GM21825 (cell line): Measurements from ENCODE around the gene TUBB4A.
"Not testable (repeated sequence)": the region's sequence is repeated elsewhere in the genome, so short reads cannot be mapped to it uniquely, and the experiment has no call there.

ENCODE experiments used
- ATAC-seq: cut with Tn5 transposase; IDR thresholded peaks from one replicate; pipeline ENCODE4 v1.9.1; 2021; ENCODE audit warnings: mild to moderate bottlenecking, moderate library complexity; ENCODE audit not compliant: unreplicated experiment

TUBB4A gene

GRCh38 chr19:6501740-6502648 is at the start of gene TUBB4A:
Gene TUBB4A, minus strand, starts transcription at chr19:6502309. Its CDS starts 97 bp downstream, at chr19:6502212.
- ATAC-seq = no peak

- ATAC-seq = no peak
These were observed 49.0 kb upstream of the TUBB4A start for GRCh38 chr19:6551091-6551490.

- not testable (repeated sequence) for ATAC-seq
These were observed 48.6 kb upstream of the TUBB4A start for GRCh38 chr19:6550679-6551078.

- no peak for ATAC-seq
These were observed 41.8 kb upstream of the TUBB4A start for GRCh38 chr19:6543866-6544347.

- ATAC-seq = no peak
These were observed 39.0 kb upstream of the TUBB4A start for GRCh38 chr19:6540918-6541689.

- no peak for ATAC-seq
These were observed 37.4 kb upstream of the TUBB4A start for GRCh38 chr19:6539514-6539913.

- ATAC-seq = no peak
These were observed 33.5 kb upstream of the TUBB4A start for GRCh38 chr19:6535558-6536137.

GRCh38 chr19:6534451-6535093 is 32.5 kb upstream of the TUBB4A start:
- no peak for ATAC-seq

GRCh38 chr19:6533746-6534418 is 31.8 kb upstream of the TUBB4A start:
- ATAC-seq = no peak

- ATAC-seq = no peak
These were observed 30.9 kb upstream of the TUBB4A start for GRCh38 chr19:6533000-6533328.

GRCh38 chr19:6532244-6532999 is 30.3 kb upstream of the TUBB4A start:
- no peak for ATAC-seq

- ATAC-seq = no peak
These were observed 29.8 kb upstream of the TUBB4A start for GRCh38 chr19:6531956-6532243.

- no peak for ATAC-seq
These were observed 29.2 kb upstream of the TUBB4A start for GRCh38 chr19:6531163-6531955.

GRCh38 chr19:6530386-6531162 is 28.5 kb upstream of the TUBB4A start, which contains the start of gene TNFSF9:
Gene TNFSF9, plus strand, starts transcription at chr19:6531026. Its CDS starts 11 bp downstream, at chr19:6531037.
- peak; percentile 27 for ATAC-seq

- no peak for ATAC-seq
These were observed 27.9 kb upstream of the TUBB4A start for GRCh38 chr19:6529937-6530385.

- ATAC-seq = no peak
These were observed 27.2 kb upstream of the TUBB4A start for GRCh38 chr19:6529351-6529750.

- ATAC-seq = no peak
These were observed 26.5 kb upstream of the TUBB4A start for GRCh38 chr19:6528544-6529121.
